Duodenal mucosa (tissue), 2 donors: Measurements from ENCODE around the gene TMEM255A.
A peak's percentile ranks its signal among the peaks of the same experiment; 100 is the strongest.
"Not testable (repeated sequence)": the region's sequence is repeated elsewhere in the genome, so short reads cannot be mapped to it uniquely, and the experiment has no call there.

ENCODE experiments used
- H3K27ac ChIP-seq: one replicate; pipeline ENCODE4 v1.7.0; 2013; ENCODE audit warnings: low read depth, low read length
- H3K27me3 ChIP-seq, 2 donors: one replicate each; pipeline ENCODE4 v1.7.0; 2013; ENCODE audit warnings: low read length in 2 of 2, control low read depth in 1 of 2; ENCODE audit not compliant: insufficient read depth in 2 of 2, control insufficient read depth in 1 of 2
- H3K36me3 ChIP-seq, 2 donors: one replicate each; pipeline ENCODE4 v1.7.0; 2013; ENCODE audit warnings: low read length in 2 of 2, control low read depth in 1 of 2; ENCODE audit not compliant: insufficient read depth in 2 of 2, control insufficient read depth in 1 of 2
- H3K4me1 ChIP-seq, 2 donors: one replicate each; pipeline ENCODE4 v1.7.0; 2013; ENCODE audit warnings: low read length in 2 of 2, control low read depth in 1 of 2; ENCODE audit not compliant: insufficient read depth in 2 of 2, control insufficient read depth in 1 of 2
- H3K4me3 ChIP-seq, 2 donors: one replicate each; pipeline ENCODE4 v1.7.0; 2013; ENCODE audit warnings: low read length in 2 of 2, low read depth in 1 of 2
- H3K9ac ChIP-seq, 2 donors: one replicate each; pipeline ENCODE4 v1.7.0; 2013; ENCODE audit warnings: low read length in 2 of 2, low read depth in 1 of 2
- H3K9me3 ChIP-seq, 2 donors: one replicate each; pipeline ENCODE4 v1.7.0; 2013; ENCODE audit warnings: low read length in 2 of 2, control low read depth in 1 of 2; ENCODE audit not compliant: control insufficient read depth in 1 of 2

The TMEM255A gene

DNA sequence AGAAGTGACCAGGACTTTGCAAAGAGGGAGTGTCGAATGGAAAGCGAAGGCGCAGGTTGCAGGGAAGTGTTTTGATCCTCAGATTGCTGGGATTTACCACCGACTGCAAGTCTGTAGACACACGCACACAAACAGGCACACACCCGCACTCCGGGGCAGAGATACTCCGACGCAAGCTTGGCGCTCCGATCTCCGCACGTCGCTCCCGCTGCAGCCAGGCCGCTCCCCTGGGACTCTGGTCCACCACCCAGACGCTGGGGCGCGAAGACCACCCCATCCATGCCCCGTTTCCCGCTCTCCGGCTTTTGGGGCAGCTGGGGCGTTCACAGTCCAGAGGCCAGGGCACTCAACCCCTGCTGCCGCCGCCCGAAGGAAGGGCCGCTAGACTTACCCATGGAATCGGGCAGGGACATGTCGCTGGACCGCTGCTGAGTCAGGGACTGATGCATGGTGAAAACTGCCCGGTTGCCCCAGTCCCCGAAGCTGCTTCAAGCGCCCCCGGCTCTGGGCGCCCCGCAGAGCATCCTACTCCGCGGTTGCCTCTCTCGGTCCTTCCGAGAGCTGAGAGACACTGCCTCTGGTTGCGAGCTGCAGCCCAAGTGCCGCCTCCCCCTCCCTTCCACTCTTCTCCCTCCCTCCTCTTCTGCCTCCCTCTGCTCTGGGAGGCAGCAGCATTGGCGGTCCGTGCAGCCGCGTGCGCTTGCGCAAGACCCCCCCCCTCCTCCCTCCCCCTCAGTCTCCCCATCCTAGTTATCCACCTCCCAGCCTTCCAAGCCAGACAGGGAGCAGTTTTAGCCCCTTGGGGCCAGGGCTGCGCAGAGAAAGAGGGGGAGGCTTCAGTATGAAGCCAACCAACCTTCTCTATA is at the start of gene TMEM255A:
TMEM255A (minus strand) TSS at position 601 of the 866 bp plus-strand sequence; CDS start at position 449, 152 bp downstream.
- Histone ChIP-seq H3K27ac (no peak within 1 kb of the TSS), H3K36me3 (no peaks in the 10 kb centered on the region), H3K9ac (no peak within 1 kb of the TSS), H3K4me3 (peak within 1 kb of the TSS in 1 of 2 donors; percentile 40), H3K9me3 (no peaks in the 10 kb centered on the region), H3K4me1 (peaks cover 0 to 16% of the 10 kb centered on the region in 2 donors), H3K27me3 (peaks cover 23 to 52% of the 10 kb centered on the region in 2 donors)

DNA sequence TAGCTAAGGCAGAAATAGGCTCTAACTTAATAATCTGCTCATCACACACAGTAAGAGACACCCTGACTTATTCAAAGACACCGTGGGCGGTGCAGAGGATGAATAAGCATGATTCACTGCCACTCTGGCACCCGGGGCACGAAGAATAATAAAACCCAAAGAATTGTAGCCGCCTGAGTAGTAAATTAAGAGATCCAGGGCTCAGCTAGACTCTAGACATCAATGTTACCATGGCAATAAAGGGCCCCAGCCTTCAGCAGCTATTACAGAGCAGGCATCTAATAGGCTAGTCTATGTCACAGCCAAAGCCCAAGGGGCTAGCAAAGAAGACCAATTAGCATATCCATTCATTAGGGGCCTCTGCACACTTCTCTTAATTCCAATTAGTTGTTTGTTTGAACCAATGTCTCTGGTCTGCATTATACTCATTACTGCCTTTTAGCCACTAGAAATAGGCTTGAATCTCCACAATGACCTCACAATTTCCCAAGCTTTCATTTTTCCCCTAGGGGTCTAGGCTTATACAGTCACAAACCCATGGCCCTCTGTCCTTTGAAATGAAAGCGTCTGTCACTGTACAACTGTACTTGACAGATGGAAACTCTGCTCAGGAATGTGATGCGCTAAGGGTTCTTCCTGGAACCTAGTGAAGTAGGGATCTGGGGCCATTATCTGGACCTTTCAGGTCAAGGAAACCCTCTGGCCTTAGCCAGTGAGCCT is 47.6 kb upstream of the TMEM255A start:
- no peaks in the 10 kb centered on the region for H3K4me1 ChIP-seq
- no peaks in the 10 kb centered on the region for H3K9me3 ChIP-seq
- no peak overlapping the region for H3K27ac ChIP-seq
- H3K36me3 ChIP-seq = no peaks in the 10 kb centered on the region
- H3K27me3 ChIP-seq = no peaks in the 10 kb centered on the region
- no peak overlapping the region for H3K4me3 ChIP-seq
- no peak overlapping the region for H3K9ac ChIP-seq

- Histone ChIP-seq H3K27ac (no peak overlapping the region), H3K36me3 (no peaks in the 10 kb centered on the region), H3K9ac (no peak overlapping the region), H3K27me3 (no peaks in the 10 kb centered on the region), H3K4me1 (no peaks in the 10 kb centered on the region), H3K9me3 (no peaks in the 10 kb centered on the region), H3K4me3 (no peak overlapping the region)
Measured at GRCh38 chrX:120357186-120357585, 45.9 kb upstream of the TMEM255A start.

DNA sequence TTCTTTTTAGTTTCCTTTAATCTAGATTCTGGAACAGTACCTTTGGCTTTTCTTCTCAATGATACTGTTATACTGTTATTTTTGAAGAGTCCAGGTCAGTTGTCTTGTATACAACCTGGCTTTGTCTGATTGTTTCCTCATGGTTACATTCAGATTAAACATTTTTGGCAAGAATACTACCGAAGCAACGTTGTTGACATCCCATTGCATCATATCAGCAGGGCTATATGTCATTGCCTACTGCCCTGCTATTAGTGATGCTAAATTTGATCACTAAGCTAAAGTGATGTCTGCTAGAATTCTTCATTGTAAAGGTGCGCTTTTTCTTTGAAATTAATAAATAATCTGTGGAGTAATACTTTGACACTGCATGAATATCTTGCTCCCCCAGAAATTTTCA is 44.8 kb upstream of the TMEM255A start:
- H3K9ac ChIP-seq = no peak overlapping the region
- no peaks in the 10 kb centered on the region for H3K9me3 ChIP-seq

GRCh38 chrX:120350450-120351138 is 39.3 kb upstream of the TMEM255A start:
- Histone ChIP-seq H3K4me3 (no peak overlapping the region), H3K9ac (no peak overlapping the region), H3K27me3 (no peaks in the 10 kb centered on the region)

More for the DNA sequence above, 44.8 kb upstream of the TMEM255A start:
- H3K4me1 ChIP-seq = no peaks in the 10 kb centered on the region
- no peak overlapping the region for H3K4me3 ChIP-seq
- no peak overlapping the region for H3K27ac ChIP-seq
- no peaks in the 10 kb centered on the region for H3K27me3 ChIP-seq
- H3K36me3 ChIP-seq = no peaks in the 10 kb centered on the region

DNA sequence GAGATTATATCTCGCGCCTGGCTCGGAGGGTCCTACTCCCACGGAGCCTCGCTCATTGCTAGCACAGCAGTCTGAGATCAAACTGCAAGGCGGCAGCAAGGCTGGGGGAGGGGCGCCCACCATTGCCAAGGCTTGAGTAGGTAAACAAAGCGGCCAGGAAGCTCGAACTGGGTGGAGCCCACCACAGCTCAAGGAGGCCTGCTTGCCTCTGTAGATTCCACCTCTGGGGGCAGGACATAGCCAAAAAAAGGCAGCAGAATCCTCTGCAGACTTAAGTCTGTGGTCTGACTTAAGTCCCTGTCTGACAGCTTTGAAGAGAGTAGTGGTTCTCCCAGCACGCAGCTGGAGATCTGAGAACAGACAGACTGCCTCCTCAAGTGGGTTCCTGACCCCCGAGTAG is 33.3 kb upstream of the TMEM255A start:
- H3K4me1 ChIP-seq, H3K27me3 ChIP-seq, H3K27ac ChIP-seq, H3K36me3 ChIP-seq, H3K4me3 ChIP-seq, H3K9ac ChIP-seq, H3K9me3 ChIP-seq: not testable (repeated sequence)

More at GRCh38 chrX:120350450-120351138, 39.3 kb upstream of the TMEM255A start:
- Histone ChIP-seq H3K9me3 (no peaks in the 10 kb centered on the region), H3K36me3 (no peaks in the 10 kb centered on the region), H3K4me1 (no peaks in the 10 kb centered on the region), H3K27ac (no peak overlapping the region)

DNA sequence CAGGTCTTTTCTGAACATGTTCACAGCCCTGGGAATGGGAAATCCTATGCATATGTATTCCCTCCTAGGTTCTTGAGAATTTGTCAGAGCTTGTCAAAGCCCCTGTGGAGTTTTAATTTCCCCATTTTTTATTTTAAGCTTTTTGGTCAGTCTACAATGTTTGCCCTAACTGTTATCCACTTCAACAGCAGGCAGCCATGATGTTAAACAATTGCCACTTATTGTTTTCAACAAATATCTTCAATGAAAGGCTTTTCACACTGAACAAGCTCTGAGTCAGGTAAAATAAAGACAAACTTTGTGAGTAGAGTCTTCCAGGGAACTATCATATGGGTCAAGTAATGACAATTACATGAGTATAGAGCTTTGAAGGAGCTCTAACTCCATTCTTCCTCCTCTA is 25.6 kb upstream of the TMEM255A start:
- Histone ChIP-seq H3K4me3 (no peak overlapping the region), H3K36me3 (no peaks in the 10 kb centered on the region), H3K27ac (no peak overlapping the region), H3K27me3 (no peaks in the 10 kb centered on the region), H3K9ac (no peak overlapping the region), H3K9me3 (peaks cover 0 to 10% of the 10 kb centered on the region in 2 donors), H3K4me1 (no peaks in the 10 kb centered on the region)

DNA sequence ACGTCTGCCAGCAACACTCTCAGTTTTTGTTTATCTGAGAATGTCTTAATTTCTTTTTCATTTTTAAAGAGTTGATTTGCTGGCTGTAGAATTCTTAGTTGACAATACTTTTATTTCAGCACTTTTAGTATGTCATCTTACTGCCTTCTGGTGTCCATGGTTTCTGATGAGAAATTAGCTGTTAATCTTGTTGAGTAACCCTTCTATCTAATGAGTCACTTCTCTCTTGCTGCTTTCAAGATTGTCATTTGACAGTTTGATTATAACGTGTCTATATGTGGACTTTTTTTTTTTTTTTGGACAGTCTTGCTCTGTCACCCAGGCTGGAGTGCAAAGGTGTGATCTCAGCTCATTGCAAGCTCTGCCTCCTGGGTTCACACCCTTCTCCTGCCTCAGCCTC is 24.0 kb upstream of the TMEM255A start:
- Histone ChIP-seq H3K27ac (no peak overlapping the region), H3K36me3 (no peaks in the 10 kb centered on the region), H3K4me3 (no peak overlapping the region), H3K9me3 (peaks cover 0 to 10% of the 10 kb centered on the region in 2 donors), H3K9ac (no peak overlapping the region), H3K27me3 (no peaks in the 10 kb centered on the region), H3K4me1 (no peaks in the 10 kb centered on the region)

DNA sequence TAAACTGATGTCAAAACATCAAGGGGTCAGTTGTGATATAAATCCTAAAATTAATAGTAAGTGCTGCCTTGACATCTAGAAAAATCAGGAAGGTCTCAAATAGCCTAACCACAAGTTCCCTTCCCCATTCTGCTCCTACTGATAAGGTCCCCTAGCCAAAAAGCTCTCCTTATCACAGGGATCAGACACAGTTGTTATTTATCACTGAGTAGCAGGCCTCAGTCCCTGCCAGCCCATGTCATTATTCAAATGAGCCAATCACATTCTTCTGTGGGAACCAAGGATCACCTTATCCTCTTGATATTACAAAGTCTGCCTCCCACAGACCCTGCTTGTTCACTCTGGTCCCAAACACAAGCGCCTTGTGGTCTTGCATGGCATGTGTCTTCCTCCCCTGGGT is 23.3 kb upstream of the TMEM255A start:
- H3K36me3 ChIP-seq = no peaks in the 10 kb centered on the region
- no peaks in the 10 kb centered on the region for H3K4me1 ChIP-seq
- H3K27me3 ChIP-seq = no peaks in the 10 kb centered on the region
- H3K27ac ChIP-seq = no peak overlapping the region
- H3K9ac ChIP-seq = no peak overlapping the region
- peaks cover 0 to 10% of the 10 kb centered on the region in 2 donors for H3K9me3 ChIP-seq
- H3K4me3 ChIP-seq = no peak overlapping the region

GRCh38 chrX:120334151-120334550 is 22.9 kb upstream of the TMEM255A start:
- Histone ChIP-seq H3K27ac (no peak overlapping the region), H3K36me3 (no peaks in the 10 kb centered on the region), H3K27me3 (no peaks in the 10 kb centered on the region), H3K4me1 (no peaks in the 10 kb centered on the region), H3K9ac (no peak overlapping the region), H3K9me3 (peaks cover 0 to 10% of the 10 kb centered on the region in 2 donors), H3K4me3 (no peak overlapping the region)
